GM19467 (cell line): ENCODE data around the gene DTHD1.

ENCODE experiments used
- ATAC-seq: cut with Tn5 transposase; IDR thresholded peaks from one replicate; pipeline ENCODE4 v1.9.1; 2021; ENCODE audit warnings: mild to moderate bottlenecking, moderate library complexity; ENCODE audit not compliant: unreplicated experiment

DTHD1 gene

GRCh38 chr4:36281384-36282106, at the start of gene DTHD1:
TSS of gene DTHD1 (plus strand) at chr4:36281616. CDS start at chr4:36281759, 143 bp downstream.
- no peak for ATAC-seq

- no peak for ATAC-seq
Measured at GRCh38 chr4:36233567-36234266, 47.7 kb upstream of the DTHD1 start.

DNA sequence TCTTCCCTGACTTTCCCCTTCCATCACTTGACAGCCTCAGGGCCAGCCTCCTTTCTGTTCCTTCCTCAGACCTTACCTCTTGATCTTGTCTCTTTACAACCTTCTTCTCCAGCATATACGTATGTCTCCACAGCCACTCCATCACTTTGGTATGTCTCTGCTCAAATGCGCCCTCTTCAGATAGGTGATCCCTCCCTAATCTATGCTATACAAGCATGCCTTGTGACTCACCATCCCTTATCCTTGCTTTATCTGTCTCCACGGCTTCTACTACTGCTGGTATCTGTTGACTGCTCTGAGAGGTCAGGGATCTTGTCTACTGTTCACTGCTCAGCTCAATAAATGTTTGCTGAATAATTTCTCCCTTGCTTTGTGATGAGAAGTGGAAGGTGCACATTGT, 46.1 kb upstream of the DTHD1 start:
- ATAC-seq, result no peak

DNA sequence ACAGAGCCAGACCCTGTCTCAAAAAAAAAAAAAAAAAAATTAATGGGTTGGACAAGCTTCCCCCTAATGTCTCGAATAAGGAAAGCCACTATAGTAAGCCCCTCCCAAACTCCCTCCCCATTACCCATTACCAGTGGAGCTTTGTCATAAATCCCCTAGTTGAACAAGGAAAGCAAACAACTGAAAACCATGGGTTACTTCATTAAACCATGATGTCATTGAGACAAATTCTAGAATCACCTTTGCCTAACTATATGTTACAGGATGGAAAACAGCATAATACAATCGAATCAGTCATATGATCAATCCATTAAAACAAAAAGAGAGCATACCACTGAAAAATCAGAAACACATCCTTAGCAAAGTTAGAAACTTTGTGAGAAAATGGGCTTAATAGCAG, 45.3 kb upstream of the DTHD1 start:
- no peak for ATAC-seq

DNA sequence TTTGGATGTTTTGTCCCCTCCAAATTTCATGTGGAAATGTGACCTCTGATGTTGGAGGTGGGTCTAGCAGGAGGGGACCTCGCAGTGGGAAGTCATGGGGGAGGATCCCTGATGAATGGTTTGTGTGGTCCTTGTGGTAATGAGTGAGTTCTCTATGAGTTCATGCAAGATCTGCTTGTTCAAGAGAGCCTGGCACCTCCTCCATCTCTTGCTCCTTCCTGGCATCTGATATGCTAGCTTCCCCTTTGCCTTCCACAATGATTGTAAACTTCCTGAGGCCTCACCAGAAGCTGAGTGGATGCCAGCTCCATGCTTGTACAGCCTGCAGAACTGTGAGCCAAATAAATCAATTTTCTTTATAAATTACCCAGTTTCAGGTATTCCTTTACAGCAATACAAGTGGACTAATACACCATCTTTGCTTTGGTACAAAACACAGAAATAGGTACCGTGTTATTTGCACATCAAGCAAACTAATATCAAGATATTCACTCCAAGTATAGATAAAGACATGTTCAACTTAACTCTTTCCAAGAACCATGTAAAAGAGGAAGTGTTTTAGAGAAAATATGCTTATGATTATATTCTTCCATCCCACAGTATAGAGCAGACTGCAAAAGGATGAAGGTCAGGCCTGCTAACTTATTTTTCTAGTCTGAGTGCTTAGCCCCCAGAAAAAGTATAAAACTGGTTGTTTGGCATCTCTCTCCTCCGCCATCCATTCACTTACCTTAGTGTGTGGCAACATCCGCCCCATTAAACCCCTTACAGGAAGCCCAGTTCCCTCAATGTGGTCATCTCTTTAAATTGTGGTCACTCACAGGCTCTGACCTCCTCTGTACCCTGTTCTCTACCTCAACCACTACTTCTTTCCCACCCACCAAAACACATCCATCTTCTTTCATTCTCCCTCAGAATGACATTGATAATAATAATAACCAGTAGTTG, 43.8 kb upstream of the DTHD1 start:
- ATAC-seq, result no peak

DNA sequence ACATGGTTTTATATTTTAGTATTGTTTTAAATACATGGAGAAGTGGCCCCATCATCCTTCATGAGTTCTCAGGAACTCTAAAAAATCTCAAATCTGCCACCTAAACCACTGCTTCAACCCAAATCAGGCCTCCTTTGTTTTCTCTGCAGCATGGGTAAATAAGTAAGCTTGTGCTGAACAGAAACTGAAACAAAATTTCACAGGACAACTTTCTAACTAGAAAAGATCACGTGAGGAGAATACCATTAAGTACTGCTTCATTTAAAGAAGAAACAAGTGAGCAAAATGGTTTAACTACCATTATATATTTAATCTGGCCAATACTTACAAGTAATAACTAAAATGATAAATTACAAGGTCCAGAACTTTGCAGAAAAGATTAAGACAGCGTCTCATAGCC, 39.6 kb upstream of the DTHD1 start:
- ATAC-seq, result peak; percentile 54

- ATAC-seq, result no peak
Measured at GRCh38 chr4:36242629-36243354, 38.6 kb upstream of the DTHD1 start.

GRCh38 chr4:36243355-36244256, 37.8 kb upstream of the DTHD1 start:
- ATAC-seq, result peak; percentile 30

DNA sequence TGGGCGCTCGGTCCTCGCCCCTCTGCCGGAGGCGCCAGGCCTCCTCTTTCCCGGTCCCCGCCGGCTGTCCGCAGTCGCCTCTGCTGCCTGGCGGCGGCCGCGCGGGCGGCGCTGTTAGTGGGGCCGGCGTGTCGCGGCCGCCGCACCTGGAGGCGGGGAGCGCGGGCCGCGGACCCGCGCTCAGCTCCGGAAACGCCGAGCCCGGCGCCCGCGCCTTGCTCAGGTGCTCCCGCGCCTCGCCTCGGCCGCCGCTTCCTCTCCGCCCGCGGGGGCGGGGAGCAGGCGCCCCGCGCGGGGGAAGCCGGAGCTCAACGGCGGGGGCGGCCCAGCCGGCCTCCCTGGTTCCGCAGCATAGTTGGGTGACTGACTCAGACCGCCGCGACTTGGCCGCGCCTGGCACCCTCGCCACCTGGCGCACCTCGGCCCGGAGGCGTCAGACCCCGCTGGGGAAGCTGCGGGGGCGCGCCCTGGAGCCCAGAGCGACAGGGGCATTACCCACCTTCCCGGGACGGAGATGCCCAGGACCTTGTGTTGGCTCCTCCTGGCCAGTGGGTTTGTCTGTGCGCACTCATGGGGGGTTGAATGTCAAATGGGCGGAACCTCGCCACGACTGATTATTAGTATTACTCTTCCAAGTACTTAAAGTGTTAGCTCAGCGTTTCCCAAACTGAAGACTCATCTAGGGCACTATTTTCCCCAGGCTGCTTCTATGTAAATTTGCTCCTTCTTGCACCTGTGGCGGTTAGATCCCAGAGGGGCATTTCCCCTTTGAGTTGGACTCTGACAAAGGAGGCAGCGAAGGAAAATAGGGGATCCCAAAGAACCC, 36.9 kb upstream of the DTHD1 start, which contains the start of gene ARAP2:
Gene ARAP2 (minus strand): TSS at position 258 of the 826 bp plus-strand sequence. CDS start 15,028 bp downstream, outside the sequence.
- ATAC-seq, result peak; percentile 57

GRCh38 chr4:36249610-36250009, 31.8 kb upstream of the DTHD1 start:
- no peak for ATAC-seq

DNA sequence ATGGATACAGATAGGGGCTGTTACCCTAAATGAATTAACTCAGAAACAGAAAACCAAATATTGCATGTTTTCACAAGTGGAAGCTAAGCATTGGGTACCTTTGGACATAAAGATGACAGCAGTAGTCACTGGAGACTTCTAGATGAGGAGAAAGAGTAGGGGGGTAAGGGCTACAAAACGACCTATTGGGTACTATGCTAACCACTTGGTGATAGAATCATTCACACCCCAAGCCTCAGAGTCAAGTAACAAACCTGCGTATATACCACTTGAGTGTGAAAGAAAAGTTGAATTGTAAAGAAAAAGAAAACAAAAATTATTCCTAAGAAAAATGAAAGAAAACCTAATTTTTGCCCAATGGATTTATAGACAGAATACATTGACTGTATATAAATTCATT, 29.4 kb upstream of the DTHD1 start:
- no peak for ATAC-seq

- ATAC-seq, result no peak
Measured at GRCh38 chr4:36254371-36254770, 27.0 kb upstream of the DTHD1 start.

DNA sequence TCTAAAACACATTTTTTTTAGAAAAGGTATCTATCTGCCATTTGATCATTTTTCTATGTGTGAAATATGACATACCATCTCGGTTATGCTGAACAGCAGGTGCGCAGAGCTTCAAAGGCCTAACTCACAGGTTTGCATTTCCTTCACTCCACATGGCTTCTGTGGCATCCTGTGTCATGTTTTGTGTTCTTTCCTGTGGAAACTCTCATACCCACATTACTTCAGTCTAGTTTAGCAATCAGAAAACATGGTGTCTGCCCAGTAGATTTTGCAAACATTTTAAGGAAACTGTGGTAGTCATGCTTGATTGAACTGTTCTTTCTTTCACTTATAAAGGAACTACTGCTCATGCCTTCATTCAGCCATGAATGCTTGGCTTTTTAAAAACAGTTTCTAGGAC, 25.8 kb upstream of the DTHD1 start:
- ATAC-seq, result peak; percentile 85

GRCh38 chr4:36256398-36256891, 25.0 kb upstream of the DTHD1 start:
- ATAC-seq, result peak; percentile 44

GRCh38 chr4:36260731-36261130, 20.7 kb upstream of the DTHD1 start:
- ATAC-seq, result no peak

- no peak for ATAC-seq
Measured at GRCh38 chr4:36264207-36264826, 17.1 kb upstream of the DTHD1 start.

GRCh38 chr4:36267486-36268268, 13.7 kb upstream of the DTHD1 start:
- ATAC-seq, result no peak
